Right hindlimb (tissue), 1 donor: Measurements from ENCODE around the gene TCN1.
A peak's percentile ranks its signal among the peaks of the same experiment; 100 is the strongest.
"Not testable (repeated sequence)": the region's sequence is repeated elsewhere in the genome, so short reads cannot be mapped to it uniquely, and the experiment has no call there.

Experiments used
- DNase-seq: peaks from one replicate; pipeline ENCODE4 v3.0.0-alpha.2; 2018

Gene TCN1

DNA sequence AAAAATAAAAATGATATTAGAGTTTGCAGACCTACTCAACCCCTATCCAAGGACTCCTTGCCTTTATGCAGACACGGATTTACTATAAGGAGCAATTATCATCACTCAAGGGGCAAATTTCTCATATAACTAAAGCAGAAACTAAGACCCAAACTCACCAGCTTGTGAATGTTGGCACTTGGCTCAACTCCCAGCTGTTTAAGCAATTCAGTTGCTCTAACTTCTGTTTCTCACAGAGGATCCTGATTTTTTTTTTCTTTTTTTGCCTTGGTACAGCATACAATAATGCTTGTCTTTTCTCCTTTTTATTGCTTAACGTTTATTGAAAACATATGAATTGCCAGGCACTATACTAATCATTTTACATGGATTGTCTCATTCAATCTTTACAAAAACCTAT lies 11.4 kb downstream of the TCN1 start:
- no peak for DNase-seq

DNA sequence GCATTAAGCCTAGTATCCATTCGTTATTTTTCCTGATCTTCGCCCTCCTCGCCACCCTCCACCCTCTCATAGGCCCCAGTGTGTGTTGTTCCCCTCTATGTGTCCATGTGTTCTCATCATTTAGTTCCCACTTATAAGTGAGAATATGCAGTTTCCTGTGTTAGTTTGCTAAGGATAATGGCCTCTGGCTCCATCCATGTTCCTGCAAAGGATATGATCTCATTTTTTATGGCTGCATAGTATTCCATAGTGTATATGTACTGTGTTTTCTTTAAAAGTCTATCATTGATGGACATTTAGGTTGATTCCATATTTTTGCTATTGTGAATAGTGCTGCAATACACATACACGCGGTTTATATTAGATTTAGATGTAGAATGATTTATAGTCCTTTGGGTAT lies 14.9 kb downstream of the TCN1 start:
- DNase-seq: not testable (repeated sequence)

DNA sequence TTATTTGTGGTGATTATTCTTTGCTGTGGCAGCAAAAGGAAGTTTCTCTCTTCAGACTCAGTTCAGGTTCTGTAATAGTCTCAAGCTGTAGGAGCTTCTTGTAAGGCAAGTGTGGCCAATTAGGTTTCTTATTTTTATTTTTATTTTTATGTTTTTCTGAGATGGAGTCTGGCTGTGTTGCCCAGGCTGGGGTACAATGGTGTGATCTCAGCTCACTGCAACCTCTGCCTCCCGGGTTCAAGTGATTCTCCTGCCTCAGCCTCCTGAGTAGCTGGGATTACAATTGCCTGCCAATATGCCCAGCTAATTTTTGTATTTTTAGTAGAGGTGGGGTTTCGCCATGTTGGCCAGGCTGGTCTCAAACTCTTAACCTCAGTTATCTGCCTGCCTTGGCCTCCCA lies 16.7 kb downstream of the TCN1 start:
- not testable (repeated sequence) for DNase-seq

DNA sequence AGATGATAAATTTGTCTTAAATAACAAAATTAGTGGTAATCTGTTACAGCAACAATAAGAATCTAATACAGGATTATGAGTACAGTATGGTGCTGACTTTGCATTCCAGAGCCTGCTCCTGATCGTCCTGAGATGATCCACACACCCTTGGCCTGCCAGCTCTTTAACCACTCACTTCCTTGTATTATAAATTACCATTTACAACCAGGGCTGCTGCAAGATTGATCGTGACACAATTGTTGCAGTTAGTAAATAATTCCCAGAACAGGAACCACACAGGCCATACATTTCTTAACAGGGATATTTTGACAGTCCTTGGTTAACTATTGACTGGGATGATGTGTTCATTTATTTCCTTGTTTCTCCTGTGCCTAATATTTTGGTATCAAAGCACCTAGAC lies 17.2 kb downstream of the TCN1 start:
- no peak for DNase-seq

DNA sequence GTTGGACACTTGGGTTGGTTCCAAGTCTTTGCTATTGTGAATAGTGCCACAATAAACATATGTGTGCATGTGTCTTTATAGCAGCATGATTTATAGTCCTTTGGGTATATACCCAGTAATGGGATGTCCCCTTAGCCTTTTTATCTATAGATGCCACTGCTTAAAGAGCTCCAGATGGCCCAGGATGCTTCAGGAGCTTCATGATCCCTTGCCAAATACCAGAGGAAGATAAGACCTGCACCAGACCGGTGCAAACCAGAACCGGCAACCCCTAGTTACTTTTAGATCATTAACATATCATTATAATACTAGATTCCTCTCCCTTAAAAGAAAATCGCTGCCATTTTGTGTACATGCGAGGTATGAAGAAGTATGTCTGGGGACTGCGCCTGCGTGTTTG lies 17.8 kb downstream of the TCN1 start:
- DNase-seq: not testable (repeated sequence)

DNA sequence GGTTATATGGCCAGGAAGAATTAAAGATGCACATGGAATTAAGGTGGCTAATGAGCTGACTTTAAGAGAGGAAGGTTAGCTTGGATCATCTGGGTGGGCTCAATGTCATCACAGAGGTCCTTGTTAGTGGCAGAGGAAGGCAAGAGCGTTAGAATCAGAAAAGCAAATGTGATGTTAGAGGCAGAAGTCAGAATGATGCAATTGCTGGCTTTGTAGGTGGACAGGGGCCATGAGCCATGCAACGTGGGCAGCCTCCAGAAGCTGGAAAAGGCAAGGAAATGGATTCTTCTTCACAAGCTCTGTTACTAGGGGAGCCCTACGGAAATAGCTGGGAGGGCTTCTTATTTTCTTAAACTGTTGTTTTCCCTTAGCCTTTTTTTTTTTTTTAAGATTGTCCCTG lies 18.7 kb downstream of the TCN1 start:
- DNase-seq: no peak

DNA sequence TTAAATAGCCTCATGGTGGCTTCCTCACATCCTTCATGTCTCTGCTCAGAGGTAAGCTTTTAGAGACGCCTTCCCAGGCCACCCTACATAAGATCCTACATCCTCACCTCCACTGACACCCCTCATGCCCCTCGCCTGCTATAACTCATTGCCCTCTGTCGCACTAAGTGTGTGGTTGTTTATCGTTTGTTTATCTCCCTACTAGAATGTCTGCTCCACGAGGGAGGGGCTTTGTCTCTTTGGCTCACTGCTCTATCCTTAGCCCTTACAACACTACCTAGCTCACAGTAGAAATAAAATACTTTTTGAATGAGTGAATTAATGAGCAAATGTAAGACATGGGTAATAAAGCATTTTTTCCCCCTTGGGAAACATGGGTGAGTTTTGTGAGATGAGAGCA lies 19.7 kb downstream of the TCN1 start:
- DNase-seq: no peak

DNA sequence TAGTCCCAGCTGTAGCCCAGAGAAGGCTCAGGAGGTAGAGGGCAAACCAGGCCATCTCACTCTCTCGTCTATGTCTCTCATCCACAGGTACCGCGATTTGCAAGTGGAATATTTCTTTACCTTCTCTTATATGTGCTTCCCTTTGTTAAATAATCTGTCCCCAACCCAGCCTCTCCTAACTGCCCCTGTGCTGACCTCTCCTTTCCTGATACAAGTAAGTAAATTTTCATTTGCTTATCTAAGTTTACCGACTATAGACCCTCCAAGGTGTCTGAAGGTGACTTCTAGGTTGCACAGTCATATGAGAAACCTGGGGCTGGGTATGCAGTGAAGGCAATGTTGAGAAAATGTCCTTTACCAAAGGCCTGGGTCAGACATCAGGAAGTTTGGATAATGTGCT lies 20.9 kb downstream of the TCN1 start, which contains the start of gene CBLIF:
Gene CBLIF, minus strand, starts transcription at position 101 of the 400 bp plus-strand sequence. Its CDS starts 46 bp downstream, at position 55.
- DNase-seq: no peak

DNA sequence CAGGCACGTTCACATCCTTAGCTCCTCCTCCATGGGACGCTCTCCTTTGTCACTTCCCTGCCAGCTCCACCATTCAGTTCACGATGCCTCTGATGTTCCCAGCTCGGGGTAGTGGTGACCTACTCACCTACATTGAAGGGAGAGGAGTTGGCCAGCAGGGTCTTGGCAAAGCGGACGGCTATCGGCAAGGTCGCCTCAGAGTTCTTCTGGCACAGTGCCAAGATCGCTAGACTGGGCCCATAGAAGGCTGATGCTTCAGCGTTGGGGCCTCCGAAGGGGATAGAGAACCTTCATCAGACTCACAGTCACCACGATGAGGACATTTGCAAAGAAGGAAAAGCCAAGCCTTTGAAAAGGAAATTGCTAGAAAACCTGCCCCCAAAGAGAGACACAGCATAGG lies 24.0 kb downstream of the TCN1 start:
- DNase-seq: no peak

DNA sequence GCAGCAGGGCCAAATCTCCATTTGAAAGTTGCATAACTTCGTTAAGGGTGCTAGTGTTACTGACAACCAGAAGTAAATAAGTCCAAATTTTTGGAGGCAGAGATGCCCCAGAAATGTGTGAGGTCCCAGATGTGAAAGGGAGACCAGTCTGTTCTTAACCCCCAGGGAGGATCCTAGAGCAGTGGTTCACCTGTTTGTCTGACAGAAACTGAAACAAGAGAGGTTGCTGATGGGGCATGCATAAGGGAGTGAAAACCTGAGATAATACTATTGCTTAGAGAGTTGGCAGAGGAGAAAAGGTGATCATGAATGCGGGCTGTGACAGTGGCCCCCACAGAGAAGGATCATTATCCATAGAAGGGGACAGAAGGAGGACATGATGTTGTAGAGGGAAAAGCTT lies 24.8 kb downstream of the TCN1 start:
- DNase-seq: no peak

DNA sequence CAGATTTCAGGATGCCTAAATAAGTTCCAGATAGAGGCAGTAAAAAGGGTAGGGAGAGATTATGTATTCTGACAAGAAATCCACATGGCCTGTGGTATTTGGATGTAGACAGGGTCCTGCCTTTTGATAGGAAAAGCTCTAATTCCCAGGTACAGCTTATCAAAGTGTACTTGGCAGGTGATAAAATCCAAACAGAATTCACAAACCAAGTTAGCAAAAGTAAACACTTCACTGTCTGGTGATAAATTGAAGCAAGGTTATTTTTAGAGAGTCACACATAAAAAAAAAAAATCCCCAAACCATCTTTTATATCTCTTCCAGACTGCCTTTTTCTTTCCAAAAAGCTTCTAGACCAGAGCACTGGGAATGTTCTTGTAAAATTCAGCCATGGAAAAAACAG lies 26.7 kb downstream of the TCN1 start:
- DNase-seq: no peak

DNA sequence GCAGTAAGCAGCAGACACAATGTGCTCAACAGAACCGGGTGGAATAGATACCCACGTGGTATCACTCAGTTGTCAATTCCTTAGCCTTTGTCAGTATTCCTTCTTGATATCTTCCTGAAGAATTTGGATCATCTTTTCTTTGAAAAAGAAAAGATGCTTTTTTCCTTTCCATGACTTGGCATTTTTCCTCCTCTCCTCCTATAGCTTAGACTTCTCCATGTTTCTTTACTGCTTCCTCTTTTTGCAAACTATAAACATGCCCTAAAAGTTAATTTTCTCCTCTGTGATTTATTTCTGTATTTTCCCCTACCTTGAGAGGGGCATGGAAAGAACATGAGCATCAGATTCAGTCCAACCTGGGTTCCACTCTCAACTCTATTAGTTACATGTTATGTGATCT lies 32.7 kb downstream of the TCN1 start:
- no peak for DNase-seq

DNA sequence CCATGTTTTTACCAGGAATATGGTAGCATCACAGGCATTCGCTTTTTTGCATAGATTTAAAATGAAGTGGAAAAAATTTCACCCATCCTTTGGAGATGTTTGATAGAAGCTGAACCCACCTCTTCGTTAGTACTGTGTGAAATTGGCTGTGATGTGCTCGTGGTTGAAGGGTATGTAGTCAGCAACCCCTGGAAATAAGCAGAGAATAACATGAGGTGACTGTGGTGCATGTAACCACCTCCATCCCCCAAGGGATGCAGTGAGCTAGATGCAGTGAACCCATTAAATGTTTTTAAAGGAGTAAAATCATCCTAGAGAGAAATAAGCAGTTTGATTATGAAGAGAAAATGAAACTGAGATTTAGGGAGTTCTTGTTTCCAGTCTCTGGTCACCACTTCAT lies 36.9 kb downstream of the TCN1 start:
- DNase-seq: no peak

DNA sequence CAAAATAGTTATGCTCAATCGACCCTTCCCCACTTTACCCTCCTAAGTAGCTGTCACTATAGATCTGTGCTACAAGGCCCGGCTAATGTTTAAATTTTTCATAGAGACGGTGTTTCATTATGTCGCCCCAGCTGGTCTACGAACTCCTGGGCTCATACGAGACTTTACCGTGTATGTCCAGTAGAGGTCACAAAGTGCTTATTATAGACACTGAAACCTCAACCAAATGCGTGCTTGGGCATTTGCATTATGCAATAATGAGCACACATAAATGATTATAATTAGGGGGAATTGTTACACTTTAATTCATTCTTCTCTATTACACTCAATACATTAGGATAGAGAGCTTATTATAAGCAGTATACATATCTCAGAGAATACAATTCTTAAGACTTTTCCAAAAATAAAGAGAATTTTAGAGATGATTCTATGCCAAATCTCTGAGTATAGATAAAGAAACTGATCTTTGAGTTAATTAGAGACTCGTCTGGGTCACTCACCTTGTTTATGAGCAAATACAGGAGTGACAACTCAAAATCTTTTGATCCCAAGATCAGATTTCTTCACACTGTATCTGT lies 43.2 kb downstream of the TCN1 start:
- DNase-seq: no peak

DNA sequence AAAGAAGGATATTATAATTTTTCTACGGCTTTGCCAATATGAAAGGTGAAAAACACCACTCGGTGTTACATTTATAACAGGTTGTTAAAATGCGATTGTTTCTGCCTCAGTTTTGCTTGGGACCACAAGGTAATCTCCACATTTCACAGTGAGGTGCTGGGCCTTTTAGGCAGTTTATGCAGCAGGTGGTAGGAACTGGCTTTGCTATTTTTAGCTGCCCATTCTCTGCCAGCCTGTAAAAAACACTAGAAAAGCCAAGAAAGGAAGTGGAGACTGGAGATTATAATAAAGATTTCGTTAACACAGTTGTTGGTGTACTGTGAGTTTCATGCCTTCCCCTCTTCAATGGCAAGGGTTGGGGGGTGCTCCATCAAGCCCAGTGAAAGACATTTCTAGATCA lies 47.7 kb downstream of the TCN1 start:
- DNase-seq: no peak

DNA sequence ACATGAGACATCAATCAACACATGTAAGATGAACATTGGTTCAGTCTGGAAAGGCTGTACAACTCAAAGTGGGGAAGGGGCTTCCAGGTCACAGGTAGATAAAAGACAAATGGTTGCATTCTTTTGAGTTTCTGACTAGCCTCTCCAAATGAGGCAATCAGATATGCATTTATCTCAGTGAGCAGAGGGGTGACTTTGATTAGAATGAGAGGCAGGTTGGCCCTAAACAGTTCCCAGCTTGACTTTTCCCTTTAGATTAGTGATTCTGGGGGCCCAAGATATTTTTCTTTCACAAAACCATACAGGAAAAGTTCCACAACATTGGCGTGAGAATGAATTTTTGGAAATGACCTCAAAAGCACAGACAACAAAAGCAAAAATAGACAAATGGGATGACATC lies 49.9 kb downstream of the TCN1 start:
- not testable (repeated sequence) for DNase-seq

DNA sequence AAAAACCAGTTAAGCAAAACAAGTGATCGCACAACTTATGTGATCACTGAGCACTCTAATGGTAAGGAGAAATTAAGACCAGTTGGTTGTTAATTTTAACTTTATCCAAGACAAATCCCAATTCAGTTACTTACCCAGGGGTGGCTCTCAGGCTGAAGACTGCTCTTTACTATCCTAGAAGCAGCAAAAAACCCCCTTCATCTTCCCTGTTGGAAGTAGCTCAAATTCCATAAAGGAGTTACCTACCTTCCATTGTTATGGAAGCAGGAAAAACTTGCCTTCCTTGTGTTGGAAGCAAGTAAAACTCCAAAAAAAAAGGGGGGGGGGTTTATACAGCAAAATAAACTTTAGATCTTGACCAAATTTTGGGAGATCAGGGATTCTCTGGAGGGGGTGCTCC lies 50.5 kb downstream of the TCN1 start:
- DNase-seq: no peak

DNA sequence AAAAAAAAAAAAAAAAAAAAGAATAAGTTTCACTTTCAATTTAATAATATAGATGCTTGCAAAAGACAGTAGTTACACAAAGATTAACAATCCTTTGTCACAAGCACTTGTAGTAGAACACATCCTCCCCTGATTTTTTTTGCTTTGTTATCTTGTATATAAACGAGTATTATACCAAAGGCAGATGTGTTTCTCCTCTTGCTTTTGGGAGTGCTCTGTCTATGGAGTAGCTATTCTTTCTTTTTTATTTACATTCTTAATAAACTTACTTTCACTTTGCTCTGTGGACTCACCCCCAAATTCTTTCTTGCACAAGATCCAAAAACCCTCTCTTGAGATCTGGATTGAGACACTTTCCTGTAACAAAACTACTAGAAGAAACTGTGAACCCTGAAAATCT lies 52.3 kb downstream of the TCN1 start:
- DNase-seq: no peak

DNA sequence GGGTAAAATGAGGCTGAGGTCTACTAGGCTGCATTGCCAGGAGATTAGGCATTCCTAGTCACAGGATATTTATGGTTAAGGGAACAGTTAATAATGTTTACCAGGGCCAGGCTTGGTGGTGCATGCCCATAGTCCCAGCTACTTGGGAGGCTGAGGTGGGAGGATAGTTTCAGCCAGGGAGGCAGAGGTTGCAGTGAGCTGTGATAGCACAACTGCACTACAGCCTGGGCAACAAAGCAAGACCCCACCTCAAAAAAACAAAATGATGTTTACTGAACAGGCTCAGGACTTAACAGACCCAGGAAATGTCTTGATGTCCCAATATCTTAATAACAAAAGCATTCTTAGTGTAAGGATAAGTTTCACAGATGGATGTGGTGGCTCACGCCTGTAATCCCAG lies 52.9 kb downstream of the TCN1 start:
- no peak for DNase-seq

DNA sequence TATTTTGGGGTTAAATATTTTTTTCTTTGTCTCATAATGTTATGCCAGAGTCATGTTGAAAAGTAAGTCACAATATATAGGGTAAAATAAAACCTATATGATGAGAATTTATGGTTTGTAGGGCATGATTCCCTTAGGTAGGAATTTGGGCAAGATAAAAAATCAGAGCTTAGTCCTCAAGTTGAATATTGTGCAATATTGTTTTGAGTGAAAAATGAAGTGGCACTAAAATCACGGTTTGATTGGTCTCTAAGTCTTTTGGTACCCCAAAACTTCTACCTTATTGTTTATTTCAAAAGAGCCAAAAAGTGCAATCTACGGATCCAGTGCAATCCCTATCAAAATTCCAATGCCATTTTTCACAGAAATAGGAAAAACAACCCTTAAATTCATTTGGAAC lies 54.1 kb downstream of the TCN1 start:
- no peak for DNase-seq

DNA sequence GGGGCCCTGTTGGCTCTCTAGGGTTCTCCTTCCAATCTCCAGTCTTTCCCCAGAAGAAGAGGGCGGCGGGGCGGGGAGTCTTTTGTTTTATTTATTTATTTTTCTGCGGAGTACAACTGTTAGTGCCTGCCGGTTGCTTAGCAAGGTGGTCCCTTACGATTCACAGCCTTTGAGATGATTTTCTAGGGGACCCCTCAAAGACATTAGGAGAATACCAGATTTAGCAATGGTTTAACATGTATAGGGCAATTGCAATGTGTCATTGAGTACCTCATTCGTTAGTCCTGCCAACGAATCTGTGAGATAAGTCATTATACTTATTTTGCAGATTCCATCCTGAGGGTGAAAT lies 55.4 kb downstream of the TCN1 start:
- no peak for DNase-seq

DNA sequence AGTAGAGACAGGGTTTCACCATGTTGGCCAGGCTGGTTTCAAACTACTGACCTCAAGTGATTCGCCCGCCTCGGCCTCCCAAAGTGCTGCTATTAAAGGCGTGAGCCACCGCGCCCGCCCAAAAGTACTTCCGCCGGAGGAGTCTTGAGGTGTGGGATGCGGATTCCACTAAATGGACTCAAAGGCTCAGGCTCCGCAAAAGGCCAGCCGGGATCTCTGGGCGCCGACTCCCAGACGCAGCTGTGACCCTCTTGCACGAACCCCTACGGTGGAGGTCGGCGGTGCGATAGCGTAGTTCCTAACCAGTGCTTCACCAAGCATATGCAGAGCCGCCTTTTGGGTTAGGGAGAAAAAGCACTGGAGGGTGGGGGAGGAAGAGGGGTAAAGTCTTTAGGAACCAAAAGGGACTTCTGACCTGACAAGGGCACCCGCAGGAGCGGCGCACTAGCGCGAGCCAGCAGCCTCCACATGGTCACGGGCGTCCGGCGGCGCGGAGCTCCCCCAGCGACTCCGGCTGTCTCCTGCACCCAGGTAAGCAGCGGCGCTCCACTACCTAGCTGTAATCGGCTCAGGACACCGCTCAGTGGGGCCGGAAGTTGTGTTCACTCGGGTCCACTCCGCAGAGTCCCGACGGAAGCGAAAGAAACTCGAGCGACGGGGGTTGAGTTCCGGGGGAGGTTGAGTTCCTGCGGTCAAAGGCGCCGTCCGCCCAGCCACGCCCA lies 55.9 kb downstream of the TCN1 start, which contains the start of gene MRPL16:
Gene MRPL16, minus strand, starts transcription at position 590 of the 722 bp plus-strand sequence. Its CDS starts 120 bp downstream, at position 470.
- peak; percentile 89 for DNase-seq

DNA sequence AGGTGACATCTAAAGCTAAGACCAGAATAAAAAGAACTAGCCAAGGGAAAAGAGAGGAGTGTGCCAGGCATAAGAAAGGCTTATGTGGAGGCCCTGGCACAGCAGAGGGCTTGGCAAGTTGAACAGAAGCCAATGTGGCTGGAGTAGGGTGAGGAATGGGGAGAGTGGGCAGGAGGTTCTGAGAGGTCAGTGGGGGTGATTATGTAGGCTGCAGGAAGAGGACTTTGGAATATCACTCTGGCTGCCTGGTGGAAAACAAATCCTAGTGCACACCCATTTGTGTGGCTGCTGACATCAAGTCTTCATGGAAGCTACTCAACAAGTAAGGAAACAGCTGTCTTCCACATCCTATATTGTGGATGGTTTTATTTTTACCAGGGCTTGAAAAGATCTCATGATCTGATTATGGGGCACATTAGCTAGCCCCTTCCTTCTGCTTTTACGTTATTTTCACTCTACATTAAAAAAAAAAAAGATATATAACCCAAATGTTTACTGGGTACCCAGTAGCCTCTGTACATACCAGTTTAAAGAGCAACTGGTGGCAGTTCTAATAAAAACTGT lies 59.2 kb downstream of the TCN1 start:
- DNase-seq: no peak

DNA sequence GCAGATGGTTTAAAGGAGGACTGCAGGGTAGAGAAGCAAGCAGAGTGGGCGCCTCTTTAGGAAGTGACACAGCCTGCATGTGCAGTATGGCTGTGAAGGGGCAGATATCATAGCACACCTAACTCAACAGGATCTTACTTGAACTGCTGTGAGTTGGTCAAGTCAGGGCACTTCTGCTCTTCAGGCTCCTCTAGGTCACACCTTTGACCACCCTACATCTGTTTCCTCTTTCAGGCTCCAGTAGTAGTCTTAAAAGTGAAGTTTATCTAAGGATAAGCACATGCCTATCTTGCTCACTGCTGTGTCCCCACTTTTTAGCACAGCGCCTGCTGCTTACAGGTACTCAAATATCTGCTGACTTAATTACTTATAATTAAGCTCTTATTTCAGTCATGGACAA lies 62.2 kb downstream of the TCN1 start:
- DNase-seq: no peak
